Hematopoietic multipotent progenitor cell treated with erythropoietin and hydrocortisone succinate and interleukin-3 and kit ligand, for 6 days (in vitro differentiated cells): ENCODE data around the gene ZNF497.

Experiments used
- DNase-seq: peaks from one replicate; pipeline ENCODE4 v3.0.0-alpha.2; 2015

The ZNF497 gene

GRCh38 chr19:58305932-58306323 is 56.6 kb downstream of the ZNF497 start:
- no peak for DNase-seq

DNA sequence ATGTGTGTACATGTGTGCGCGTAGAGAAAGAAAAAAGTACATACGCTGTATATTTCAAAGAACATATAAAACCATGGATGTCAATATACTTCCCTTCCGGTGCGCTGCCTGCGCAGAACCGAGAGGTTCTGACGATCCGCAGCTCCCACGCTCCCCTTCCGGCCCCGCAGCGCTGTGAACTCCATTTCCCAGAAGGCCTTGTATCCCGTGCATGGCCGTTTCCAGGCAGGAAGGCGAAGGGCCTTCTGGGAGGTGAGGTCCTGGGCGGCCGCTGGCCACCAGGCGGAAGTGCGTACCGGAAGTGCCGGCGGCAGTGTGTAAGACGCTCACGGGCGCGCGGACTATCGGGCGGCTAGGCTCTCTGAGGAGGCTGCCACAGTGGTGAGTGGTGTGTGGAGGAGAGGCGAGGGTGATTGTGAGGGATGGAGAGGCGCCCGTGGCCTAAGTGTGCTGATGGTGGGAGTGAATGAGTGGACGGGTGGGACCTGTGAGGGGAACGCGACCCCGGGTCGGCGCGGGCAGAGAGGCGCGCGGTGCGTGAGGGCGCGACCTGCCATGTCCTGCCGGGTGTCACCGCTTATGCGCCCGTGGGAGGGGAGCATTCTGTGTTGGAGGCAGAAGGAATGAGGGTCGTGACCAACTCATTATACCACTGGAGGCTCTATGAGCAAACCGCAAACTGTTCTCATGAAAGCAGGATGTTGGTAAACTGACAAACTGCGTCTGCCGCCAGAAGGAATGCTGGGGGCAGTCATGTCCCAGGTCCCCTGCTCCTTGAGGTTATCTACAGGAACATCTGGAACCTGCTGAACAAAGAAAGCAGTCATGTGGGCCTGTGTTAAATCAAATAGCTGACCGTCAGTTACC is 57.3 kb downstream of the ZNF497 start, which contains the start of gene ERVK3-1:
Gene ERVK3-1 (plus strand): TSS at position 313 of the 867 bp plus-strand sequence. CDS start 6,792 bp downstream, outside the sequence.
- DNase-seq: peak; percentile 99

DNA sequence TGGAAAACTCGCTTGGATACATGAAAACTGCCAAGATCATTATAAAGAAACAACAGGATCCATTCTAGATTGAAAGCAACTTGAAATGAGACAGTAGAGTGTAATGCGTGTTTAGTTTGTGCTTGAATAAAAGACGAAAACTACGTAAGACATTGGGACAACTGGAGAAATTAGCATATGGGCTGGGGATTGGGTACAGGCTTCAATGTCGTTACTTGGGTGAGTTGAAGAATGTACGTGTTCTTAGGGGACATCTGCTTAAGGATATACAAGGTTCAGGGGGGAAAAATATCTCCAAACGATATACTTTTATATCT is 57.8 kb downstream of the ZNF497 start:
- DNase-seq: no peak
